ENCODE results near the gene MLF2.
"Not testable (repeated sequence)": the region's sequence is repeated elsewhere in the genome, so short reads cannot be mapped to it uniquely, and the experiment has no call there.

Gene MLF2

DNA sequence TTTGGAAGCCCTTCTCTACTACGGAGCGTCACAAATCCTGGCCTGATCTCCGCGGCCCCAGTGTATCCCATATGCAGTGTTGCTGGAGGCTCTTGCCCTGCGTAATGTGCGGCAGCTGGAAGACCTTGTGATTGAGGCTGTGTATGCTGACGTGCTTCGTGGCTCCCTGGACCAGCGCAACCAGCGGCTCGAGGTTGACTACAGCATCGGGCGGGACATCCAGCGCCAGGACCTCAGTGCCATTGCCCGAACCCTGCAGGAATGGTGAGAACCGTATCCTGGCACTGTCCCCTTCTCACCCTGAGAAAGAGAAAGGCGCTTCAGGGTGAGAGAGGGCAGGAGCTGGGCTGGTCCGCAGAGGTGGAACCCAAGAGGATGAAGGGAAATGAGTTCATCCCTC, 23.8 kb downstream of the MLF2 start:
- DNase-seq, result no peak

DNA sequence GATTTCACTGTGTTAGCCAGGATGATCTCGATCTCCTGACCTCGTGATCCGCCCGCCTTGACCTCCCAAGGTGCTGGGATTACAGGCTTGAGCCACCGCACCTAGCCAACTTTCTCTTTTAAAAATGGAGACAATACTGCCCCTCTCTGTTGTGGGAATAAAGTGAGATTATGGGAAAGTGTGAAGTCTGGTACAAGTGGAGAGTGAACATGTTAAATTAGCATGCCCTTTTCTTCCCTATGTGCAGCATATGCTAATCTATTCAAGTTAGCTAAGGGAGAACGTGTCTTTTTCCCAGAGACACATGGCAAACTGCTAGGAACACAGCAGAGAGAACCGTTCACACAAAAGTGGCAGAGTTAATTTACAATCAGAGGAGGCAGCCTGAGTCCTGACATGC, 27.6 kb downstream of the MLF2 start:
- no peak for DNase-seq

DNA sequence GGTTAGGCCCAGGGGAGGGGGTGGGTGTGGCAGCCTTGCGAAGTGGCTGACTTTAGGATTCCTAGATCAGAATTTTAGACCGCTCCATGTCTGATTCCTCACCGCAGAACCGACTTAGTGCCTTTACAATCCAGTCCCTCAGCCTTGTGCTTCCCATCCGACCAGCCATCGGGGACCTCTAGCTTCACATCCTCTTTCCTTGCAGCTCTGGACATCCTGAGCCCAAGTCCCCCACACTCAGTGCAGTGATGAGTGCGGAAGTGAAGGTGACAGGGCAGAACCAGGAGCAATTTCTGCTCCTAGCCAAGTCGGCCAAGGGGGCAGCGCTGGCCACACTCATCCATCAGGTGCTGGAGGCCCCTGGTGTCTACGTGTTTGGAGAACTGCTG, 28.5 kb downstream of the MLF2 start:
- no peak for DNase-seq

DNA sequence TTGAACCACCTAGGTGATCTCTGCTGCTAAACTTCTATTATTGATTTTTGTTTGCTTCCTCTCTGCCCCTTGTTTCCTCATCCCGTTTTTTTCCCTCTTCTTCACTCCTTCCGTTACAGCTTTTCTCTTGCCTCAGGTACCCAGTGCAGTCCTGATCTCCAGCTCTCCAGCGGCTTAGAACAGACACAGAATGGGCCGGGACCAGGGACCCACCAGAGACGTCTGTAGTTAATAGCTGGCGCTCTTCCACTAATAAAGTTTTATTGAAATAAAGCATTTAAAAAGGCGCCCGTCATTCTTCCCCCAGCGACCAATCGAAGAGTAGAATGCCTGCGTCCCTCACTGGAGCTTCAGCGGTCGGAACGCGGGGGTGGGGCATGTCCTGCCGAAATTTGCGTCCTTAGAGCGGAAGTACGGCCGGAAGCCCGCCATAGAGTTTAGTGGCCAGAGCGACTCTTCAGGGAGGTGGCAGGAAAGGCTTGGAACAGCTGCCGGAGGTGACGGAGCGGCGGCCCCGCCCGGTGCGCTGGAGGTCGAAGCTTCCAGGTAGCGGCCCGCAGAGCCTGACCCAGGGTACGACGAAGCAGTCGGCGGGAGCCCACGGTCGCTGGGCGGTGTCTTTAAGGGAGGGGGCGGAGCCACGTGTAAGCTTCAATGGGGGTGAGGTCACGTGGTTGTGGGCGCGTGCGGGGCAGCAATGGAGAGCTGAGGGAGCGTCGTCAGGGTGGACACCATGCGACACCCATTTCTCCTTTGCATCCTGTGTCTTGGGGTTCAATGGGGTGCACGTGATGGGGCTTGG, 29.1 kb downstream of the MLF2 start, which contains the start of gene COPS7A:
TSS of gene COPS7A (plus strand) at position 440 of the 802 bp plus-strand sequence. CDS start 611 bp downstream, outside the sequence.
- peak; percentile 99 for DNase-seq

DNA sequence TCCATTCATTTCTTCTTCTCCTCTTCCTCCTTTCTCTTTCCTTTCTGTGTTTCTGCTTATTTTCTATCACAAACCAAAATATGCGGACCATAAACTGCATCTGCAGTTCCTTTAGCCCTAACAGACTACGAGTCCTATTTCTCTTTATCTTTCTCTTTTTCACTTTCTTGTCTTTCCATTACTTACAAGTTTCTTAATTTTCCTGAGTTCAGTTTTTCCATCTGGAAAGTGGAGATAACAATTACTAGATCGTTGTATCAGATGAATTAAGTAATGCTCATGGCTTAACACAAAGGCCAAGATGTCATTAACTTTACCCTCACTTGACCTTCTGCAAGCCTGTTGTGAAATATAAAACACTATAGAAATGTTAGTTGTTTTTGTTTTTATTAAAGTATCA, 30.1 kb downstream of the MLF2 start:
- no peak for DNase-seq

DNA sequence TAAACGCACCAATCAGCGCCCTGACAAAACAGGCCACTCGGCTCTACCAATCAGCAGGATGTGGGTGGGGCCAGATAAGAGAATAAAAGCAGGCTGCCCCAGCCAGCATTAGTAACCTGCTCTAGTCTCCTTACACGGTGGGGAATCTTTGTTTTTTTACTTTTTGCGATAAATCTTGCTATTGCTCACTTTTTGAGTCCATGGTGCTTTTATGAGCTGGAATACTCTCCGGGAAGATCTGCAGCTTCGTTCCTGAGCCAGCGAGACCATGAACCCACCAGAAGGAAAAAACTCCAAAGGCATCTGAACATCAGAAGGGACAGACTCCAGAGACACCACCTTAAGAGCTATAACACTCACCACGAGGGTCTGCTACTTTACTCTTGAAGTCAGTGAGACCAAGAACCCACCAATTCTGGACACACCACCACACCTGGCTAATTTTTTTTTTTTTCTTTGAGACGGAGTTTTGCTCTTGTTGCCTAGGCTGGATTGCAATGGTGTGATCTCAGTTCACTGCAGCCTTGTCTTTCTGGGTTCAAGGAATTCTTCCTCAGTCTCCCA, 36.0 kb downstream of the MLF2 start:
- no peak for DNase-seq

DNA sequence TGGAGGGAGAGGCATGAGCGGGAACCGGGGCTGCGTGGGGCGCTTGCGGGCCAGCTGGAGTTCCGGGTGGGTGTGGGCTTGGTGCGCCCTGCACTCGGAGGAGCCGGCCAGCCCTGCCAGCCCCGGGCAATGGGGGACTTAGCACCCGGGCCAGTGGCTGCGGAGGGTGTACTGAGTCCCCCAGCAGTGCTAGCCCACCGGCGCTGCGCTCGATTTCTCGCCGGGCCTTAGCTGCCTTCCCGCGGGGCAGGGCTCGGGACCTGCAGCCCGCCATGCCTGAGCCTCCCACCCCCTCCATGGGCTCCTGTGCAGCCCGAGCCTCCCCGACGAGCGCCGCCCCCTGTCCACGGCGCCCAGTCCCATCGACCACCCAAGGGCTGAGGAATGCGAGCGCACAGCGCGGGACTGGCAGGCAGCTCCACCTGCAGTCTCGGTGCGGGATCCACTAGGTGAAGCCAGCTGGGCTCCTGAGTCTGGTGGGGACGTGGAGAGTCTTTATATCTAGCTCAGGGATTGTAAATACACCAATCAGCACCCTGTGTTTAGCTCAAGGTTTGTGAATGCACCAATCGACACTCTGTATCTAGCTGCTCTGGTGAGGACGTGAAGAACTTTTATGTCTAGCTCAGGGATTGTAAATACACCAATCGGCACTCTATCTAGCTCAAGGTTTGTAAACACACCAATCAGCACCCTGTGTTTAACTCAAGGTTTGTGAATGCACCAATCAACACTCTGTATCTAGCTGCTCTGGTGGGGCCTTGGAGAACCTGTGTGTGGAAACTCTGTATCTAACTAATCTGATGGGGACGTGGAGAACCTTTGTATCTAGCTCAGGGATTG, 36.7 kb downstream of the MLF2 start:
- DNase-seq, result not testable (repeated sequence)

DNA sequence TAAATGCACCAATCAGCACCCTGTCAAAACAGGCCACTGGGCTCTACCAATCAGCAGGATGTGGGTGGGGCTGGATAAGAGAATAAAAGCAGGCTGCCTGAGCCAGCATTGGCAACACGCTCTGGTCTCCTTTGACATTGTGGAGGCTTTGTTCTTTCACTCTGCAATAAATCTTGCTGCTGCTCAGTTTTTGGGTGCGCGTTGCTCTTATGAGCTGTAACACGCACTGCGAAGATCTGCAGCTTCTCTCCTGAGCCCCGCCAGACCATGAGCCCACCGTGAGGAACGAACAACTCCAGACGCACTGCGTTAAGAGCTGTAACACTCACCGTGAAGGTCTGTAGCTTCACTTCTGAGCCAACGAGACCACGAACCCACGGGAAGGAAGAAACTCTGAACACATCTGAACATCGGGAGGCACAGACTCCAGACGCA, 44.0 kb downstream of the MLF2 start:
- DNase-seq, result no peak

DNA sequence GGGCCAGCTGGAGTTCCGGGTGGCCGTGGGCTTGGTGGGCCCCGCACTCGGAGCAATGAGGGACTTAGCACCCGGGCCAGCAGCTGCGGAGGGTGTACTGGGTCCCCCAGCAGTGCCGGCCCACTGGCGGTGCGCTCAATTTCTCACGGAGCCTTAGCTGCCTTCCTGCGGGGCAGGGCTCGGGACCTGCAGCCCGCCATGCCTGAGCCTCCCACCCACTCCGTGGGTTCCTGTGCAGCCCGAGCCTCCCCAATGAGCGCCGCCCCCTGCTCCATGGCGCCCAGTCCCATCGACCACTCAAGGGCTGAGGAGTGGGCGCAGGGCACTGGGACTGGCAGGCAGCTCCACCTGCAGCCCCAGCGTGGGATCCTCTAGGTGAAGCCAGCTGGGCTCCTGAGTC, 44.6 kb downstream of the MLF2 start:
- not testable (repeated sequence) for DNase-seq

DNA sequence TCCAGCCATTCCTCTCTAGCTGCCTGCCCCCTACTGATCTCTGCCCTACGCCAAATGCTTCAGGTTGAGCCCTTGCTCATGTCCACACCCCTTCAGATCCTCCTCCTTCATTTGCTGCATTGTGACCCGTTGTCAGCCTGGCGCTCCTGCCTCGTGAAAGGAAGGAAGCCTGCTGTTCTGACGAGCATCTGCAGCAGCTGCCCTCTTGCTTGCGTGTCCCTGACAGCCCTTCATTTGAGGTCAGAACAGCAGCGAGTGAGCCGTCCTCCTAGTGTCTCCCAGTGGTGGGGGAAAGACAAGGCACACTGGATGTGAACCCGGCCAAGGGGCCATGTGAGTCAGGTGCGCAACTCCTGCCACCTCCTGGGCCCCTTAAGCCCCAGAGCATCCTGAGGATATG, 49.3 kb downstream of the MLF2 start:
- no peak for DNase-seq

DNA sequence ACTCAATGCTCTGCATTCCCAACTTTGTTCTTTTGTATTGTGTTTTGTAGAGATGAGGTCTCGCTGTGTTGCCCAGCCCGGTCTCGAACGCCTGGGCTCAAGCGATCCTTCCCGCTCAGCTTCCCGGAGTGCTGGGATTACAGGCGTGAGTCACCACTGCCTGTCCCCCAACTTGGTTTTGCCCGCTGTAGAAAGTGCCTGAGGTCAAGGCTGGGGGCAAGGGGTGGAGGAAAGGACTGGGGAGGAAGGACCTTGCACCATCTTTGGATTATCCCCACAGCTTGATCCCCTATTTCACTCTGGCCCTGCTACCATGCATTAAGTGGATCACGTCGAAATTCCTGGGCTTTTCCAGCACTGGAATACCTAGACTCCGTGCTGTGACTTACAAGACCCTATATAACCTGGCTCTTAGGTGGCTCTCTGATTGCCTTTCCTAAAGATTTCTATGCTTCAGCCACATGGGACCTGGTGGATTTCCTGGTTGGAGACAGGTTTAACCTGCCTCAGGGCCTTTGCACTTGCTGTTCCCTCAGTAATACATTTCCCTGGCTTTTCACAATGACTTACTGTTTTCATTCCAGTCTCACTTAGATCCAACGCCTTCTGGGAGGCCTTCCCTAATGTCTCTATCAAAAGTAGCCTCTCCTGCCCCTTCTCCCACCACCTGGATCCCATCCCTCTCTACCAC, 51.7 kb downstream of the MLF2 start:
- DNase-seq, result no peak

DNA sequence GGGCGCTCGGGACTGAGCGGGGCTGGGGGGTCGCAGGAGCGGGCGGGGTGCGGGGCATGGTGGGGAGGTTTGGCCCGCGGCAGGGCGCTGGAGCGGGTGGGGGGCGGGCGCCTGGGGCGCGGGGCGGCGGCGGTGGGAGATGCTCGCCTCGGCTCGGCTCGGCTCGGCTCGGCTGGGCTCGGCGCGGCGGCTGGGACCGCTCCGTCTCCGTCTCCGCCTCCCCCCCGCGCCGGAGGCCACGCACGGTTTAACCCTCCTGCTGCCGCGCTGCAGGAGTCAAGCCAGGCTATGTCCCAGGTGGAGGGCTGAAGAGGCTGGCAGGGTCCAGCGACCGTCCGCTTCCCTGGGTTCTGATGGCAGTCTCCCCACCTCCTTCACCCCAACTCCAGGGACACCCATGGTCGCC, 52.3 kb downstream of the MLF2 start, which contains the start of gene PIANP:
TSS of gene PIANP (minus strand) at position 170 of the 406 bp plus-strand sequence. CDS start 2,754 bp downstream, outside the sequence.
- no peak for DNase-seq

DNA sequence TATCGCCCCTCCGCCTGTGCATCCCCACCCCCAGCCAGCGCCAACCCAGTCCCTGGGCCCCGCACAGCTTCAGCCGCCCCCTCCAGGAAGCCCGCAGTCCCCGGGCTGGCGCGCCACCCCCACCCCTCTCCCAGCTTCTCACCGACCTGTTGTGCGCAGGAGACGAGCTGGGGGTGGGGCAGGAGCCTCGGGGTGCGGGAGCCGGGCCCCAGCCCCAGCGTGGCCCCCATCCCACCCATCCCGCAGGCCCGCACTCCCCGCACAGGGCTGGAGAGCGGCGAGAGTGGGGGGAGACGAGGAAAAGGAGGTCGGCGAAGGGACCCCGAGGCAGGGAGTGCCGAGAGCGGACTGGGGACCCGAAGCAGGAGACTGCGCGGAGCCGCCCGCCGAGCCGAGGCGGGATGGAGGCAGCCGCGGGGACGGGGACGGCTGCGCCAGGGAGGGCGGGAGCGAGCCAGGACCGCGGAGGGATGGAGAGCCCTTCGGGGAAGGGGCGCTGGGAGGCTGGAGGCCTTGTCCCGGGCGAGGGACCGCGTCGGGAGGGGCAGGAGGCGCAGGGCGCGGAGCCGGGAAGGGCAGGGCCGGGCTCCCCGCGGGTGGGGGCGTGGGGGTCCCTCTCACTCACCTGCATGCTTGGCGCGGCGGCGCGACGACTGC, 52.8 kb downstream of the MLF2 start:
- DNase-seq, result no peak

DNA sequence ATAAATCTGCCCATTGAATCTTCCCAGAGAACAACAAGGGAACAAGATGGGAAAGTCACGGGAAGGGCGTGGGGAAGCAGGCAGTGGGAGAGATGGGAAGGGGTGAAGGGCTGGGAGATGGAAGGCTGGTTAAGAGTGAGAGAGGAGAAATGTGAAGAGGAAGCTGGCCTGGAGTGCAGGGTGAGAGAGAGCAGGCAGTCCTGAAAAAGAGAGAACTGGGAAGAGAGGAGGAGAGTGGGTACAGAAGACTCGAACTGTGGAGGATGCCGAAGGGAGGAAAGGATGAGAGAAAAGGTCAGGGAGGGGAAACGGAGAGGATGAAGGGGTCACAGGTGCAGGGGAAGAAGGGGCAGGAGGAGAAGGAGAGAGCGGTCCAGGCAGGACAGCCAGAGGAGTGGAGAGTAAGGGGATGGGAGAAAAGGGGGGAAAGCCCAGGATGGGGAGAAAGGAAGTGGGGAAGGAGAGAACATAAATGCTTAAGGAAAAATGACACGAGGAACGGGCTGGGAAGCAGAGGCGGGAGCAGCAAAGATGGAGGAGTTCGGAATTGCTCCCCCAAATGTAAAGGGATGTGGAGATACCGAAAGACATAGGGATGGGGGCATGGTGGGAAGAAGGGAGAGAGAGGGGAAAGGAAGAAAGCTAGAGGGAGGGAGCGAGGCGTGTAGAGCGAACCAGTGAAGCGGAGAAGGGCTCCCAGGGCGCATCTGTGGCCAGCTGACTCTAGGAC, 53.5 kb downstream of the MLF2 start:
- DNase-seq, result no peak

DNA sequence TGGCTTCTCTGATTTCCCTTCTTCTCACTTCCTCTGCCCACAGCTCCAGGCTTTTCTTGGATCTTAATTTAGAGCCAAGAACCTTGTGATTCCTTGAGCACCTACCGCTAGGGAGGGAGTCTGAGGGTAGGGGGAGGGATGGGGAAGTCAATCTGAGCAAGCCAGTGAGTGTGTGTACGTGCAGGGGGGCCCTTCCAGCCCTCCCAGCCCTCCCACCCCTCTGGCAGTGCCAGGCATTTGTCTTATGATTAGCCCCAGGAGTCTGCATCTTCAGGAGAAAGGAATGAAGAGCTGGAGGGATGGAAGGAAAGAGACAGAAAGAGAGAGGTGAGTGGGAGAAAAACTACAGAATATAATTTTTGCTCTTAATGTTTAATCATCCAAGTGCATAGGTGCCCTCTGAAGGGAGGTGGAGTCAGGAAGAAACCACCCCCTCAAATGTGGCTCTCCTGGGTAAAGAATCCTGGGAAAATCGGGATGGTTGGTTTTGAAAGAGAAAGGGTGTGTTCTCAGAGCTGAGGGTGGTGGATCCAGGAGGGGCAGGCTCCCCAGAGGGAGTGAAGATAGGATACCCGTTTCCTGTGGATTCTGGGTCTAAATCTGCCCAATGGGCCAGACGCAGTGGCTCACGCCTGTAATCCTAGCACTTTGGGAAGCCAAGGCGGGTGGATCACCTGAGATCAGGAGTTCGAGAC, 54.4 kb downstream of the MLF2 start:
- DNase-seq, result no peak
